Loucy (cell line): ENCODE data around the gene TEX52.

ENCODE experiments used
- H2AFZ ChIP-seq: fragments of 200-600 bp; sonication (generic); 2 replicates; pipeline ENCODE4 v1.6.0; 2016; ENCODE audit warnings: antibody characterized with exemption, mild to moderate bottlenecking, low read length, moderate library complexity
- H3F3A ChIP-seq: fragments of 200-600 bp; 2 replicates; pipeline ENCODE4 v1.6.0; 2016; ENCODE audit warnings: antibody characterized with exemption, low read depth, mild to moderate bottlenecking
- H3K27me3 ChIP-seq: fragments of 200-600 bp; sonication (generic); 2 replicates; pipeline ENCODE4 v1.6.1; 2014; ENCODE audit warnings: low read length, mild to moderate bottlenecking; ENCODE audit not compliant: insufficient read depth, poor library complexity, severe bottlenecking
- H3K36me3 ChIP-seq: fragments of 200-600 bp; sonication (generic); 2 replicates; pipeline ENCODE4 v1.6.1; 2016; ENCODE audit warnings: low read length; ENCODE audit not compliant: insufficient read depth
- H3K4me1 ChIP-seq: fragments of 200-600 bp; sonication (generic); 2 replicates; pipeline ENCODE4 v1.5.1; 2014; ENCODE audit warnings: low read length, mild to moderate bottlenecking; ENCODE audit not compliant: insufficient read depth, poor library complexity, severe bottlenecking
- H3K4me2 ChIP-seq: fragments of 200-600 bp; sonication (generic); 2 replicates; pipeline ENCODE4 v1.6.0; 2014; ENCODE audit warnings: antibody characterized with exemption, low read length, low read depth, mild to moderate bottlenecking; ENCODE audit not compliant: poor library complexity, severe bottlenecking
- H3K4me3 ChIP-seq: fragments of 200-600 bp; sonication (generic); 2 replicates; pipeline ENCODE4 v1.5.1; 2014; ENCODE audit warnings: low read length, mild to moderate bottlenecking, mixed read lengths; ENCODE audit not compliant: poor library complexity, severe bottlenecking
- H3K79me2 ChIP-seq: fragments of 200-600 bp; sonication (generic); 2 replicates; pipeline ENCODE4 v1.6.1; 2014; ENCODE audit warnings: low read length; ENCODE audit not compliant: insufficient read depth
- H3K9ac ChIP-seq: fragments of 200-600 bp; sonication (generic); 2 replicates; pipeline ENCODE4 v1.6.0; 2014; ENCODE audit warnings: mild to moderate bottlenecking, low read depth, low read length, moderate library complexity; ENCODE audit not compliant: poor library complexity, severe bottlenecking
- H3K9me2 ChIP-seq: fragments of 200-600 bp; sonication (generic); replicated peaks from 2 replicates; pipeline ENCODE4 v1.6.1; 2016; ENCODE audit warnings: low read depth, low read length, mixed read lengths
- H3K9me3 ChIP-seq: fragments of 200-600 bp; sonication (generic); 2 replicates; pipeline ENCODE4 v1.6.1; 2014; ENCODE audit warnings: mild to moderate bottlenecking, antibody characterized with exemption, low read length, low read depth; ENCODE audit not compliant: insufficient read depth
- H4K20me1 ChIP-seq: fragments of 200-600 bp; sonication (generic); 2 replicates; pipeline ENCODE4 v1.6.0; 2014; ENCODE audit warnings: antibody characterized with exemption, low read length, mild to moderate bottlenecking; ENCODE audit not compliant: insufficient read depth, poor library complexity, severe bottlenecking
- EZH2phosphoT487 ChIP-seq: fragments of 200-600 bp; IDR thresholded peaks from 2 replicates; pipeline ENCODE4 v1.6.1; 2018; ENCODE audit warnings: antibody characterized with exemption, mild to moderate bottlenecking, moderate library complexity, borderline replicate concordance
- TF ChIP-seq, protein P1 (sequence below): fragments of 200-600 bp; sonication (generic); conservative IDR thresholded peaks from 2 replicates; pipeline ENCODE4 v1.5.1; 2014; ENCODE audit warnings: mild to moderate bottlenecking, antibody characterized with exemption, low read length

The TEX52 gene

GRCh38 chr12:2801044-2801783, 55.6 kb downstream of the TEX52 start:
- Histone ChIP-seq H4K20me1 (peaks cover 22% of the 10 kb centered on the region), H2AFZ (no peak overlapping the region), H3K36me3 (peaks cover 76% of the 10 kb centered on the region; the same call in 1 of the 2 replicates), H3K9ac (no peak overlapping the region), H3K27me3 (no peaks in the 10 kb centered on the region), H3K4me1 (peaks cover 15% of the 10 kb centered on the region), H3K4me3 (no peak overlapping the region), H3K9me2 (no peaks in the 10 kb centered on the region), H3K79me2 (peaks cover 28% of the 10 kb centered on the region), H3K9me3 (no peaks in the 10 kb centered on the region), H3K4me2 (no peak overlapping the region), H3F3A (no peaks in the 10 kb centered on the region)
- TF ChIP-seq, protein P1, sequence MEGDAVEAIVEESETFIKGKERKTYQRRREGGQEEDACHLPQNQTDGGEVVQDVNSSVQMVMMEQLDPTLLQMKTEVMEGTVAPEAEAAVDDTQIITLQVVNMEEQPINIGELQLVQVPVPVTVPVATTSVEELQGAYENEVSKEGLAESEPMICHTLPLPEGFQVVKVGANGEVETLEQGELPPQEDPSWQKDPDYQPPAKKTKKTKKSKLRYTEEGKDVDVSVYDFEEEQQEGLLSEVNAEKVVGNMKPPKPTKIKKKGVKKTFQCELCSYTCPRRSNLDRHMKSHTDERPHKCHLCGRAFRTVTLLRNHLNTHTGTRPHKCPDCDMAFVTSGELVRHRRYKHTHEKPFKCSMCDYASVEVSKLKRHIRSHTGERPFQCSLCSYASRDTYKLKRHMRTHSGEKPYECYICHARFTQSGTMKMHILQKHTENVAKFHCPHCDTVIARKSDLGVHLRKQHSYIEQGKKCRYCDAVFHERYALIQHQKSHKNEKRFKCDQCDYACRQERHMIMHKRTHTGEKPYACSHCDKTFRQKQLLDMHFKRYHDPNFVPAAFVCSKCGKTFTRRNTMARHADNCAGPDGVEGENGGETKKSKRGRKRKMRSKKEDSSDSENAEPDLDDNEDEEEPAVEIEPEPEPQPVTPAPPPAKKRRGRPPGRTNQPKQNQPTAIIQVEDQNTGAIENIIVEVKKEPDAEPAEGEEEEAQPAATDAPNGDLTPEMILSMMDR = no peak
- no peak for TF ChIP-seq EZH2phosphoT487

DNA sequence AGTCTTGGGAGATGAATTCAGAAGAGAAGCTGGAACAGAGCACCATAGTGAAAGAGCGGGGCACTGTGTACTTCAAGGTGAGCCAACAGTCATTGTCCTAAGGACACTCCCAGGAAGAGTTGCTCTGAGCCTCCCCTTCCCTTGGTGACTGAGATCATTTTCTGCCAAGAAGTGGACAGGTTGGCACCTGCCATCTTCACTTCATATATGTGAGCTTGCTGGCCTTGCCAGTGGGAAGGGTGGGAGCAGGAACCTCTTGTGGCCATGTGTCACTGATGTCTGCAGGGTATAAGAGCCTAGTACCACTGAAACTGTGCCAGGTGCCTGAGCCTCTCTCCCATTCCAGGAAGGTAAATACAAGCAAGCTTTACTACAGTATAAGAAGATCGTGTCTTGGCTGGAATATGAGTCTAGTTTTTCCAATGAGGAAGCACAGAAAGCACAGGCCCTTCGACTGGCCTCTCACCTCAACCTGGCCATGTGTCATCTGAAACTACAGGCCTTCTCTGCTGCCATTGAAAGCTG, 56.7 kb downstream of the TEX52 start:
- Histone ChIP-seq H2AFZ (no peak overlapping the region), H4K20me1 (peaks cover 26% of the 10 kb centered on the region), H3K79me2 (peaks cover 35% of the 10 kb centered on the region), H3K4me3 (no peak overlapping the region), H3K9ac (no peak overlapping the region), H3K9me3 (no peaks in the 10 kb centered on the region), H3F3A (no peaks in the 10 kb centered on the region), H3K4me1 (peaks cover 17% of the 10 kb centered on the region), H3K4me2 (no peak overlapping the region), H3K27me3 (no peaks in the 10 kb centered on the region), H3K9me2 (no peaks in the 10 kb centered on the region), H3K36me3 (peaks cover 72% of the 10 kb centered on the region; the same call in 1 of the 2 replicates)
- no peak for TF ChIP-seq EZH2phosphoT487
- TF ChIP-seq, protein P1 = no peak
